ENCODE results near the gene RSAD2. TPM values are rescaled to one million over a fixed set of nuclear protein-coding genes. Genes with fewer than 3 reads are reported as not detected.

RSAD2 gene
- total and polyA plus RNA-seq, 9 of the 15 experiments (the other 6 are each of a cell fraction or from before 2014, with no cell fraction given) = 0.15 to 1.4 (median 0.28) TPM

- TF ChIP-seq ZNF282 (CRISPR knock-in tag; IDR thresholded peaks at IDR 0.05) (no peak), SOX6 (IDR thresholded peaks at IDR 0.05) (peak; percentile 99), TEAD1 (CRISPR knock-in tag; IDR thresholded peaks at IDR 0.05) (peak in 1 of 2 experiments; percentile 96; a peak in 2 of 4 replicates), KLF1 (tag; IDR thresholded peaks at IDR 0.05) (no peak), CHD7 (IDR thresholded peaks at IDR 0.05; ENCODE audit: low read depth, low read length) (no peak), NFIC (IDR thresholded peaks at IDR 0.05) (peak; percentile 99), SIX5 (IDR thresholded peaks at IDR 0.05; ENCODE audit: borderline replicate concordance in 1 of 2, insufficient read depth in 1 of 2, low read depth in 1 of 2, low read length in 2 of 2) (no peak; a peak in 1 of 4 replicates), ZC3H8 (IDR thresholded peaks at IDR 0.05) (no peak), CREB1 (IDR thresholded peaks at IDR 0.05) (peak; percentile 89), CREB1 (CRISPR knock-in tag; IDR thresholded peaks at IDR 0.05) (no peak), RBM39 (optimal IDR thresholded peaks at IDR 0.05; ENCODE audit: low read depth, low read length) (no peak), ADNP (tag; IDR thresholded peaks at IDR 0.05) (peak; percentile 74), ZNF146 (CRISPR knock-in tag; IDR thresholded peaks at IDR 0.05; ENCODE audit: unreplicated experiment) (no peak), DACH1 (IDR thresholded peaks at IDR 0.05; ENCODE audit: partially characterized antibody) (peak; percentile 84), ELF1 (tag; IDR thresholded peaks at IDR 0.05) (0 out of 2 replicates have a peak, but pooled peaks have one; percentile 30), MNT (conservative IDR thresholded peaks at IDR 0.05) (peak in 1 of 2 experiments; percentile 85; a peak in 3 of 4 replicates), NR3C1 (CRISPR knock-in tag; IDR thresholded peaks at IDR 0.05) (no peak), MTA2 (IDR thresholded peaks at IDR 0.05; ENCODE audit: low read depth) (peak; percentile 100)
Measured at GRCh38 chr2:6893876-6894482, 16.4 kb downstream of the RSAD2 start (continued).
